HG03108 (cell line): ENCODE results near the gene MBD3.
"Not testable (repeated sequence)": the region's sequence is repeated elsewhere in the genome, so short reads cannot be mapped to it uniquely, and the experiment has no call there.

Source experiments
- ATAC-seq: cut with Tn5 transposase; IDR thresholded peaks from one replicate; pipeline ENCODE4 v1.9.1; 2021; ENCODE audit warnings: moderate library complexity; ENCODE audit not compliant: unreplicated experiment

Gene MBD3, protein sequence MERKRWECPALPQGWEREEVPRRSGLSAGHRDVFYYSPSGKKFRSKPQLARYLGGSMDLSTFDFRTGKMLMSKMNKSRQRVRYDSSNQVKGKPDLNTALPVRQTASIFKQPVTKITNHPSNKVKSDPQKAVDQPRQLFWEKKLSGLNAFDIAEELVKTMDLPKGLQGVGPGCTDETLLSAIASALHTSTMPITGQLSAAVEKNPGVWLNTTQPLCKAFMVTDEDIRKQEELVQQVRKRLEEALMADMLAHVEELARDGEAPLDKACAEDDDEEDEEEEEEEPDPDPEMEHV

DNA sequence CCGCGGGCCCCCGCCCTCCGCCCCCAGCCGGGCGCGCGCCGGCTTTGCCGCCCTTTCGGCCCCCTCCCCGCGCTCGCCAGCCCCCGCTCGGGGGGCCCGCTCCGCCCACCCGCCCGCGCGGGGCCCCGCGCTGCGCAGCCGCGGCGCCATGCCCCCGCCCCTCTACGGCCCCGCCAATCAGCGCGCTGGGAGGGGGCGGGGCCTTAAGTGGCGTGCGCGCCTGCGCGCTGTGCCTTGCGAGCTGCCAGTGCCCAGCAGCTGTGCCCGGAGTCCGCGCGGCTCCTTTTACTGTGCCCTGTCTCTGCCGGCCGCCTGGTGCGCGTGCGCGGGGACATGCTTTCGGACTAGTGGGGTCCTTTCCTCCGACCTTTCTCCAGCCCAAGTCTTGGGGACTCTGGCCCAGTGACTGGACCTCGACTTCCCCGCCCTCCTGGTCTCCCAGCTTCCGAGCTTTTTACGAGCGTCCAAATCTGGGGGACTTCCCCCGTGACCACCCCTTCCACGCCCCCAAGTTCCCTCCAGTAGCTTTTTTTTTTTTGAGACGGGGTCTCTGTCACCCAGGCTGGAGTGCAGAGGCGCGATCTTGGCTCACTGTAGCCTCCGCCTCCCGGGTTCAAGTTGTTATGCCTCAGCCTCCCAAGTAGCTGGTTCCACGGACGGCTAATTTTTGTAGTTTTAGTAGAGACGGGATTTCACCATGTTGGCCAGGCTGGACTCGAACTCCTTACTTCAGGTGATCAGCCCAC lies at the start of gene MBD3:
Gene MBD3, minus strand, starts transcription at position 111 of the 746 bp plus-strand sequence. CDS start 234 bp downstream, outside the sequence.
- ATAC-seq: peak; percentile 69

DNA sequence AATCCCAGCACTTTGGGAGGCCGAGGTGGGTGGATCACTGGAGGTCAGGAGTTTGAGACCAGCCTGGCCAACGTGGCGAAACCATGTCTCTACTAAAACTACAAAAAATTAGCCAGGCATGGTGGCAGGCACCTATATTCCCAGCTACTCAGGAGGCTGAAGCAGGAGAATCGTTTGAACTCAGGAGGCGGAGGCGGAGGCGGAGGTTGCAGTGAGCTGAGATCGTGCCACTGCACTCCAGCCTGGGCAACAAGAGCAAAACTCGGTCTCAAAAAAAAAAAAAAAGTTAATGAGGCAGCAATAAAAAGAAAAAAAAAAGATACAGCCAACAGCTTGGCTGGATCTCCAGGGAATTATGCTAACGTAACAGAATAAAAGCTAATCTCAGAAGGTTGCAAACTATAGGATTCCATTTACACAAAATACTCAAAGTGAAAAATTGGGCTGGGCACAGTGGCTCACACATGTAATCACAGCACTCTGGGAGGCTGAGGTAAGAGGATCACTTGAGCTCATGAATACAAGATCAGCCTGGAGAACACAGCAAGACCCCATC lies 48.3 kb upstream of the MBD3 start:
- not testable (repeated sequence) for ATAC-seq

DNA sequence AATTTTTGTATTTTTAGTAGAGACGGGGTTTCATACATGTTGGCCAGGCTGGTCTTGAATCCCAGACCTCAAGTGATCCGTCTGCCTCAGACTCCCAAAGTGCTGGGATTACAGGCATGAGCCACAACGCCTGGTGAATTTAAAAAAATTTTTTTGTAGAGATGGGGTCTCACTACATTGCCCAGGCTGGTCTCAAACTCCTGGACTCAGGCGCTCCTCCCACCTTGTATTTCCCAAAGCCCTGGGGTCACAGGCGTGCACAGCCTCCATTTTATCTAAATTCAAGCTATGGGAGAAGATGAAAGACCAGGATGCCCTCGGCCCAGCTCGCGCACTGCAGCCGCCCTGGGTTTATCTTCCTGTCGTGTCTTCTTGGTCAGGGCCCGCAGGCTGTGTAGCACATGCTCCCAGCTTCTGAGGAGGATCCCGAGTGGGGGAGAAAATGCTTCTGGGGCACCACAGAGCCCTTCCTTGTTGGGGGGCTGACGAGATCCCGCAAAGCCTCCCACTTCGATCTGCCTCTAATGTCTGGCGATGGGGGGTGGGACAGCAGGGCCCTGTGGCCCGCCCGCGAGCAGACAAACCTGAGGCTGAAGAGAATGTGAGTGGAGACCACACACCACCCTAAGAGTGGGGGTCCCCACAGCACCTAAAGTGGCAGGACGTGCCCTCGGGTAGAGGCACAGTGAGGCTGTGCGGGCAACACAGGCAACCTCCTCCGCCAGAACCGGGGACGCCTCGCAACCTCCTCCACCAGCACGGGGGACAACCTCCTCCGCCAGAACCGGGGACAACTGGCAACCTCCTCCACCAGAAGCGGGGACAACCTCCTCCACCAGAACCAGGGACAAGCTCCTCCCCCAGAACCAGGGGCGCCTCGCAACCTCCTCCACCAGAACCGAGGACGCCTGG lies 43.9 kb upstream of the MBD3 start:
- ATAC-seq: no peak

DNA sequence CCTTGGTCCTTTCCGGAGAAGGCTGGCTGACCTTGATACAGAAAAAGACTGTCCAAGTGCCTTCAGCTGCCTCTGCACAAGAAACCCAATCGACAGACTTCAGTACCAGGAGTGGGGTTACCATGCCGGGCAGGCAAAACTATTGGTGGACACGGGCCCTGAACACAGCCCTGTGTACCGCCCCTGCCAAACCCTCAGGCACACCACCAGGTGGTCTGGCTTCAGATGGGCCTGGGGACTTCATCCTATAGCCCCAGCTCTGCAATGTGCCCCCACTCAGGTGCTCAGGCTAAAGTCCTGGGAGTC lies 42.2 kb upstream of the MBD3 start:
- no peak for ATAC-seq

DNA sequence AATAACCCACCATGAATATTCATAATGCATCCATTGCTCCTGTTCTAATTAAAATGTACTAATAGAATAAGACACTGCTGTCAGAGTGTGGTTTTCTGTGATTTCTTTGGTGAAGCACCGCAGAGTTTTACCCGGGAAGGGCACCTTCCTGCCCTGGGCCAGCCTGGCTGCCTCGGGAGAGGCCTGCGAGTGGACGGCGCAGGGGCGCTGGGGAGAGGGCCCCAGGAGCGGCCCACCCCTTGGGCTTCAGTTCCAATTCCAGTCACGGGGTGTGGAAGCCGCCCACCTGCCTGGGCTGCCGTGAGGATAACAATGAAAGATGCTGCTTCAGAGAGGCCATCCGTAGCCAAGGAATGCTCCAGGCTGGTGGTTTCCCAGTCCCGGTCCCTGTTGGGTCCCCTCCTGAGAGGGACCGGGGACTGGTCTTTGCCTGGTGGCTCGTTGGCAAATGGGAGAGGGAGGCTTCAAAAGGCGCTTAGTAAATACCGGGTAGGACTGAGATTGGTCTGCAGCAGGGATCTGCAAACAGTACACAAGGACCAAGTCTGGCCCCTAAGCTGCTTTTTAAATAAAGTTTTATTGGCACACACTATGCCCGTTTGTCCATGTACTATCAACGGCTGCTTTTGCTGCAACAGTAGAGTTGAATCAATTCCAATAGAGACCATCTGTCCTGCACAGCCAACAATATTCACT lies 41.7 kb upstream of the MBD3 start:
- ATAC-seq: no peak

DNA sequence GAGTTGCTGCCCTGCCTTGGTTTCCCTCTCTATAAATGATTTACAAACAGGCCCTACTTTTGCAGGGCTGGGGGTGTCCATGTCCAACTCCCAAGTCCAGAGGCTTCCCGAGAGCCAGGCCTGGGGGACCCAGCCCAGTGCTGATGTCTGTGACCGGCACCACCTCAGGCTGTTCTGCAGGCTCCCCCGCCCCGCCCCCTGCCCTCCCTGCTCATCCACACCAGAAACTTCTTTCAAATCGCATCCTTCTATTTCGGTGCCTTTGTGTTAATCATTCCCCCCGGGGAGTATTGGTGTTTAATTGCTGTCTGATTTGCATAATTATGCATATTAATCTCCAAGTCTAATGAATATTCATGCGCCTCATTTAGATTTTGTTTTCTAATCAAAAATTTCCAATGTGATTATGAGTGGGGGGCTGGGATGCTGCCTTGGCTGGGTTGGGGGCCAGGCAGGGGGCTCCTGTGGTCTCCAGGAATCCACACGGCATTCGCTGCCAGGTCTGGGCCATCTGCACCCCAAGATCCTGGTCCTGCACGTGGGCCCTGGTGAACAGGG lies 40.7 kb upstream of the MBD3 start:
- ATAC-seq: no peak

DNA sequence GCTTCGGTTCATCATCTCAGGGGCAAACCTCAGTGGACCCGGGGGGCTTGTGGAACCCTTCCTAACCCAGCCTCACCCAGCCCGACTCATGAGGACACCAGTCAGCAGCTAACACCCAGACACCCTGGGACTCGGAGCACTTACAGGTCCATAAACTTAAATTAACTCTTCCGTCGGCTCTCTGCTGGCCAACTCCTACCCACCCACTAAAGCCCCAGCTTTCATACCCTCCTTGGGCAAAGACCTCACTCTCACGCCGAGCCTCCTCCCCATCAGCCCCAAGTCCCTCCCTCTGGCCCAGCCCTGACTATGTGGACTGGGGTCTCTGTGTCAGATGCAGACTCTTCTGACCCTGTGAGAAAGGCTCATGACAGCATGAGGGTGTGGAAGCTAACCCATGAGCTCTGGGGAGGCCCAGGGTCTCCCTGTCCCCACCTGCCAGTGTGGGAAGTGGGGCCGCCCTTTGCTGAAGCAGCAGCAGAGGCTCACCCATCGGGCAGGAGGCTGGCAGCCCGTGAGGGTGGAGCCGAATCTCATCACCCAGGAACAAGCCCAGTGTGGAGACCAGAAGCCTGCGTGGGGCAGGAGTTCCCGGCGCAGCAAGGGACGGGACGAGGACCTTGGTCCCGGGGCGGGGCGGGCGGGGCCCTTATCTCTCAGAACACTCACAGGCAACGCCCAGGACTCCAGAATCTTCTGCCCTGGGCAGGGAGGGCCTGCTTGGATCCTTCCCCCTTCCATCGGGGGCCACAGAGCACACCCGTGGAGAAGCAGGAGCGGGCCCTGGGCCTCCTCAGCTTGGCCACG lies 40.0 kb upstream of the MBD3 start:
- ATAC-seq: no peak

DNA sequence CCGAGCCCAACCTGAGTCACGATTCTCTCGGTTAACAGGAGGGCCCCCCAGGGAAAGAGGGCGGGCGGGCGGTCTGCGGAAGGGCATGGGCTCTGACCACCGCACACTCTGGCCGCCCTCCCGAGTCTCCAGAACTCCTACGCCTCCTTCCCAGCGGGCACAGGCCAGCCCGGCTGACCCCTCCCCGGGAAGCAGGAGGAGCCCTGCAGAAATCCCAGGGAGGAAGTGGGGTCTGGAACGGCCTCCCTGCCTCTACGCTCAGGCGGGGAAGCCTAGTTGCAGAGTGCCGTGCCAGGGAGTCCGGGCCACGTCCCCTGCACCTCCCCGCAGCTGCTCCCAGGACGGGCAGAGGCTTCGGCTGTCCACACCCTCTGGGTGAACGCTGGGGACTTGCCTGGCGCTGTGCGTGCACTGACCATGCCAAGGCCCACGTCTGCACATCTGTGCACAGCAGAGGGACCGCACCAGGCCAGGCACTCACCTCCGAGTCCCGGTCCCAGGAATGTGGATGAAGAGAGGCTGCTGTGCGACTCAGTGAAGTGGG lies 39.0 kb upstream of the MBD3 start:
- no peak for ATAC-seq

DNA sequence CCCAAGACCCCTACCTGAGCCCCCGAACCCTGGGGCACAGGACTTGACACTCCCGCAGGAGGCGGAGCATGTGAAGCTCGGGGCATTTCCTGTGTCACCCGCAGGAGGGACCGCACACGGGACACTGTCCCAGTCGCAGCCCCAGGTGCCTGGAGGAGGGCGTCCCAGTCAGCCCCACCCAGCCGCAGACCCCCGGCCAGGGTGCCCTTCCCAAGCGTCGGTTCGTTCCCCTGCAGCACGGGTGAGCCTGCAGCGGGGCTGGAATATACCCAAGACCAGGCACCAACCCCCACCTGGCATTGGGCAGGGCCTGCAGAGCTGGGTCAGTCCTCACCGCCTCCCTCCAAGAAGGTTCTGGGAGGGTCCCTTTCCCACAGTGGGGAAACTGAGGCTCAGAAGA lies 38.1 kb upstream of the MBD3 start:
- no peak for ATAC-seq

DNA sequence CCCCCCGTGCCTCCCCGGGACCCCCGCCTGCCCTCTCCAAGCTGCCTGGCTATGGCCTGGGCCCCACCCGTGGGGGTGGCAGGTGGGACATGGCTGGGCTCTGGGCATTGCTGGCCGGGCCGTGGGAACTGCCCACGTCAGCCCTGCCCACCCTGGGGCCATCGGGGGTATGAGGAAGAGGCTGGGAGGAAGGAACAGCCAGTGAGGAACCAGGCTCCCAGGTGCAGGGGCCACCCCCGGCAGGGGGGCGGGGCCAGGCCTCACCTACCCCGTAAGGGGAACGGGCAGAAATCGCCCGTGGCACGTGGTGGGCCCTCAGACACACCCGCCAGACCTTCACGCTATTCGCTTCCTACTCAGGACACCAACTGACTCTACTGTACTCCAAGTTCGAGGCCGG lies 37.3 kb upstream of the MBD3 start:
- ATAC-seq: no peak

DNA sequence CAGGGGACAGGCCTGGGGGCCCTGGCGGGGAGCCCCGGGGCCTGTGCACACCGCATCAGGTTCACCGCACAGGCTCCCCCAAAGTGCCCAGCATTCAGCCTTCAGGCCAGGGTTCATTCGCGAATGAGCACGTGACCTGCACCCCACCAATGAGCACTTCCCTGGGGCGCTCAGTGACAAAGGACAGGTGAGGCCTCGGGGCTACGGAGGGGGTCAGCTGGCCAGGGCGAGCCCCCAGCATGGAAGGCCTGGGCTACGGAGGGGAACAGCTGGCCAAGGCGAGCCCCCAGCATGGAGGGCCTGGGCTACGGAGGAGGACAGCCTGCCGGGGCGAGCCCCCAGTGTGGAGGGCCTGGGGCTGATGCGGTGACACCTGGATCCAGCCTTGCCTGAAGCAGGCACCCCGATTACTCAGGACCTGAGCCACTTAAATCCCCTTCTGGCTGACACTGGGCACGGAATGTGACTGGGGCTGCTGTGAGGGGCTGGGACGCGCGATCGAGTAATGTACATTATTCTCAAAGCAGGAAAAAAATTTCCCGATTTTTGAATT lies 36.7 kb upstream of the MBD3 start:
- ATAC-seq: no peak

DNA sequence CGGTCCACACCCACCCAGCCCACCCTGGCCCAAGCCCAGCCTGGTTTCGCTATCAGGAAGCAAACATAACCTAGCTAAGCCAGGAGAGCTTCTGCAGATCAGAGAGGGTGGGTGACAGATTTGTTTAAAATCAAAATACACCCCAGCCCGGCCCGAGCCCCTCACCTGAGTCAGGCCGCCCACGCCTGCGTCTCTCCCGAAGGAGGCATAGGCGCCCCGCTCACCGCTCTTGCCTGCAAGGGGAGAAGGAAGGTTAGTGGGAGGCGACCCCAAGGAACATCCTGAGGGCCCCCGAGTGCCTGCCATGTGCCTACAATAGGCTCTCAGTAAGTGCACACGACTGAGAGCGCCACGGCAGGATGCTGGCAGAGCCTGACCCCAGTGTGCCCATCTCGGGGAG lies 34.5 kb upstream of the MBD3 start:
- ATAC-seq: no peak

DNA sequence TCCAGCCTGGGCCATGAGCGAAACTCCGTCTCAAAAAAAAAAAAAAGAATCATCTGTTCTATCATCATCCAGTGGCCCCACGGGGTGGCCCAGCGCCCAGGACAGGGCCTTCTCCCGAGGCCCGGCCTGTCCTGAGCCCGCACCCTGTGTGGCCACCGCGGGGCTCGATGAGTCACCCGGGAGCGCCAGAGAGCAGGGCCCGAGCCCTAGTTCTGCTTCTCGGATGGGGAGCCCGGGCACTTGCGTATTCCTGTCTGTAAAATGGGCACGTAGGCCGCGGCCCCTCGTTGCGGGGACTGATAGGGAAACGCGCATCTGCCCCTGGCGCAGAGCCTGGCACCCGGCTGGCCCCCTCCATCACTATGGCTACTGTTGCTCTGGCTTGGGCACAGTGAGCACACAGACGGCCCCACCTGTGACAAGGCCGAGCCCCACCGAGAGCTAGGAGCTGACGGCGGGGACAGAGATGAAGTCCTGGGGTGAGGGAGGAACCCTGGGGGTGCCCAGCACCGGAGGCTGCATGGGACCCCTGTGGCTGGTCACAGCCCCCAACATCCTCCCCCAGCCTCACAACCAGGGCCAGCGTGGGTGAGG lies 33.8 kb upstream of the MBD3 start:
- ATAC-seq: no peak

DNA sequence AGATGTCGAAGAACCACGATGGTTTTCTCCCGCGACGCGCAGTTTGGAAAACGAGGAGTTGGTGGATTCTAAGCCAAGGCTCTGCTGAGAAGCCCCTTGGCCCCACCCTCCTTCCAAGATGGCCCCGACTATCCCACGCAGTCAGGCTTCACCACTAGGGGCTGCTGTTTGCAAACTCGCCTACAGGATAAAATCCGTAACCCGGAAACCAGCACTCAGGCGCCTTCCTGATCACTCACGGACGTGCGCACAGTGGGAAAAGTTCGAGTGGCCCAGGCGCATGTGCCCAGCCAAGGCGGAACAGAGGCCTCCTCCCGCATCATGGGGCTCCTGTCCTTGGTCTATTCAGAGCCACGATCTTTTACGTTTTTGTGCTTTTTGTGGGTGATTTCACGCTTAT lies 31.8 kb upstream of the MBD3 start:
- no peak for ATAC-seq

DNA sequence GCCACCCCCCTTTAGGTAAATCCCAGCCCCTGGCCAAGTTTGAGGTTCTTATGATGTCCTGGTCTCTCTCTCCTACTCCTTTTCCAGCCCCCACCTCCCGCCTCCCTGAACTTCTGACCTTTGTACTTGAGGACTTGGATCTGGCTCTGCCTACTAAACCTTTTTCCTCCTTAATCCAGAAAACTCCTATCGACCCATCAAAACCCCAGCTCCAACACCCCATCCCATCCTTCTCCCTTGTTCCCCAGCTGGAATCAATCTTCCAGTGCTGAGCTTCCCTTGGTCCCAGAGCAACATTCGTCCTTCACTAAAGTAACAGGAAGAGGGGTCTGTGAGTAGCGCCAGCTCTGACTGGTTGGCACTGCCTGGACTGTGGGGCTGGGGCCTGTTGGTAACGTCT lies 29.9 kb upstream of the MBD3 start:
- ATAC-seq: no peak

DNA sequence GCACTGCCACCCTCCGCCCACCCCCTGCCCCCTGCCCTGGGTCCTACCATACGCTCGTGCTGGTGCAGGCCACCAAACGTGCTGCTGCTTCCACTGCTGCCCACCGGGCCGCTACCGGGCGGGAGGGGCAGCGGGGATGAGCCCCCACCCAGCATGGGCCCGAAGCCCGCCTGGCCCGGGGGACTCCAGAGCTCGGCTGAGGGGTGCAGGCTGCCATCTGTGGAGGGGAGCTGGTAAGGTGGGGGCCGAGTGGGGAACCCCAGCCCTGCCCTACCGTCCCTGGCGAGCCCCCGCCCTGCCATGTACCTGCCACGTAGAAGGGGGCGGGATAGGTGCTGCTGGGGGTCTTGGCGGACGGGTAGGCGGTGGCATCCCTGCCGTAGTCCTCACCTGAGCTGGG lies 29.3 kb upstream of the MBD3 start:
- no peak for ATAC-seq

DNA sequence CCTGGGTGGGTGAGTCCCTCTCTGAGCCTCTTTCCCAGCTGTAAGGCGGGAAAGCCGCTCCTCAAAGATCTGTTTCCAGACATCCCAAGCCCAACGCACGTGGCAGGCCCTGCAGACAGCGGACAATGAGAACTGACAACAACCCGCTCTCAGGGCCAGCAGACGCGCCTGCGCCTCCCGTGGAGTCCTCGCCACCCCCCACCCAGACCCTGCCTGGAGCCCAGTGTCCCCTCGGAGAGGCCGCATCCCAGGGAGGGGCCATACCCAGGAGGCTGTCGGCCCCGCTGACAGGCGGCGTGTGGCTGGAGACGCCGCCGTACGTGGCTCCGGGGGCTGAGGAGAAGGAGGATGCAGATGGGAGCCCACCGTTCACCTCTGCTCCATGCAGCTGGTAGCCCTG lies 28.9 kb upstream of the MBD3 start:
- no peak for ATAC-seq

DNA sequence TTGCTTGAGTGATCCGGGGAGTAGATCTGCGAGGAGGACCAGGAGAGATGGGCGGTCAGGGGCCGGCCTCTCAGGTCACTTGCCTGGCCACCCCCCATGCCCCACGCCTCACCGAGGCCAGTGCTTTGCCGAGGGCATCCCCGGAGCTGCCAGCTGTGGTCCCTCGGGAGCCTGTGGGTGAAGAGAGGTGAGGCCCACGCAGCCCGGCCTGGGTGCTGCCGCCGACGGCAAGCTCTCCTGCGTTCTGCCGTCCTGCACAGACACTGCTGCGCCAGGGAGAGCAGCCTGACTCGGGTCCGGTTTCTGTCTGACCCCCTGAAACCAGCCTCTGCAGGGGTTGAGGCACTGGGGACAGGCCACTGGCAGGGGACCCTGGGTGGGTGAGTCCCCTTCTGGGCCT lies 28.4 kb upstream of the MBD3 start:
- ATAC-seq: no peak

DNA sequence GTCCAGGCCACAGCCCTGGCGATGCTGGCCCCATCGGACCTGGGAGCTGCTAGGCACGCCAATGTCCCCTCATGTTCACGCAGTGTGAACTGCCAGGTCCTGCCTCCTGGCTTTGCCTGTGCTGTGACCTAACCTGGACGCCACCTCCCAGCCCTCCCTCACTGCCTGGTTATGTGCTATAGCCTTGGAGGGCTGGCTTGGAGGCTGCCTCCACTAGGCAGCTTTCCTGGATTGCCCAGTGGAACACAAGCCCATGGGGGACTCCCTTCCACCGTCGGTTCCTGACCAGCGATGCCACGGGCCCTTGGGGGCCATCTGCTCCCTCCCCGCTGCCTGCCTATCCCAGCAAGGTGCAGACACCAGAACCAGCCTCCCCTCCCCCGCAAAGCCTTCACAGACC lies 27.8 kb upstream of the MBD3 start:
- no peak for ATAC-seq
